ENCODE data around the gene TPRG1.

Gene TPRG1

GRCh38 chr3:189260556-189261493, 89.1 kb downstream of the TPRG1 start:
- TF ChIP-seq, protein P1, sequence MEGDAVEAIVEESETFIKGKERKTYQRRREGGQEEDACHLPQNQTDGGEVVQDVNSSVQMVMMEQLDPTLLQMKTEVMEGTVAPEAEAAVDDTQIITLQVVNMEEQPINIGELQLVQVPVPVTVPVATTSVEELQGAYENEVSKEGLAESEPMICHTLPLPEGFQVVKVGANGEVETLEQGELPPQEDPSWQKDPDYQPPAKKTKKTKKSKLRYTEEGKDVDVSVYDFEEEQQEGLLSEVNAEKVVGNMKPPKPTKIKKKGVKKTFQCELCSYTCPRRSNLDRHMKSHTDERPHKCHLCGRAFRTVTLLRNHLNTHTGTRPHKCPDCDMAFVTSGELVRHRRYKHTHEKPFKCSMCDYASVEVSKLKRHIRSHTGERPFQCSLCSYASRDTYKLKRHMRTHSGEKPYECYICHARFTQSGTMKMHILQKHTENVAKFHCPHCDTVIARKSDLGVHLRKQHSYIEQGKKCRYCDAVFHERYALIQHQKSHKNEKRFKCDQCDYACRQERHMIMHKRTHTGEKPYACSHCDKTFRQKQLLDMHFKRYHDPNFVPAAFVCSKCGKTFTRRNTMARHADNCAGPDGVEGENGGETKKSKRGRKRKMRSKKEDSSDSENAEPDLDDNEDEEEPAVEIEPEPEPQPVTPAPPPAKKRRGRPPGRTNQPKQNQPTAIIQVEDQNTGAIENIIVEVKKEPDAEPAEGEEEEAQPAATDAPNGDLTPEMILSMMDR (IDR thresholded peaks at IDR 0.05), result no peak
- Histone ChIP-seq H3K4me3 (ENCODE audit: low read depth, low read length) (no peak overlapping the region), H3K27ac (no peak overlapping the region), H3K9me3 (ENCODE audit: control insufficient read depth, low read length) (no peaks in the 10 kb centered on the region), H3K79me2 (no peaks in the 10 kb centered on the region), H3K9ac (no peak overlapping the region), H2AFZ (no peak overlapping the region), H3K27me3 (ENCODE audit: control insufficient read depth, insufficient read depth, low read length) (no peaks in the 10 kb centered on the region), H3K4me1 (peaks cover 3% of the 10 kb centered on the region), H3K4me2 (ENCODE audit: low read length) (no peak overlapping the region), H3K36me3 (ENCODE audit: control insufficient read depth, insufficient read depth, low read length) (no peaks in the 10 kb centered on the region)

GRCh38 chr3:189262746-189263145, 91.0 kb downstream of the TPRG1 start:
- no peaks in the 10 kb centered on the region for H3K27me3 ChIP-seq (ENCODE audit: control insufficient read depth, insufficient read depth, low read length)

GRCh38 chr3:189267981-189268613, 96.3 kb downstream of the TPRG1 start:
- Histone ChIP-seq H3K27me3 (ENCODE audit: control insufficient read depth, insufficient read depth, low read length) (no peaks in the 10 kb centered on the region), H3K4me3 (ENCODE audit: low read depth, low read length) (no peak overlapping the region), H2AFZ (no peak overlapping the region), H3K4me1 (no peaks in the 10 kb centered on the region), H3K4me2 (ENCODE audit: low read length) (no peak overlapping the region), H3K9ac (no peak overlapping the region), H3K27ac (no peak overlapping the region), H3K79me2 (no peaks in the 10 kb centered on the region), H3K9me3 (ENCODE audit: control insufficient read depth, low read length) (no peaks in the 10 kb centered on the region), H3K36me3 (ENCODE audit: control insufficient read depth, insufficient read depth, low read length) (no peaks in the 10 kb centered on the region)
- TF ChIP-seq, protein P1 (IDR thresholded peaks at IDR 0.05), result no peak

More at GRCh38 chr3:189262746-189263145, 91.0 kb downstream of the TPRG1 start:
- Histone ChIP-seq H3K4me2 (ENCODE audit: low read length) (no peak overlapping the region), H3K36me3 (ENCODE audit: control insufficient read depth, insufficient read depth, low read length) (no peaks in the 10 kb centered on the region), H3K9ac (no peak overlapping the region), H2AFZ (no peak overlapping the region), H3K27ac (no peak overlapping the region), H3K4me1 (peaks cover 3% of the 10 kb centered on the region), H3K79me2 (no peaks in the 10 kb centered on the region), H3K9me3 (ENCODE audit: control insufficient read depth, low read length) (no peaks in the 10 kb centered on the region), H3K4me3 (ENCODE audit: low read depth, low read length) (no peak overlapping the region)
- TF ChIP-seq, protein P1 (IDR thresholded peaks at IDR 0.05), result no peak

DNA sequence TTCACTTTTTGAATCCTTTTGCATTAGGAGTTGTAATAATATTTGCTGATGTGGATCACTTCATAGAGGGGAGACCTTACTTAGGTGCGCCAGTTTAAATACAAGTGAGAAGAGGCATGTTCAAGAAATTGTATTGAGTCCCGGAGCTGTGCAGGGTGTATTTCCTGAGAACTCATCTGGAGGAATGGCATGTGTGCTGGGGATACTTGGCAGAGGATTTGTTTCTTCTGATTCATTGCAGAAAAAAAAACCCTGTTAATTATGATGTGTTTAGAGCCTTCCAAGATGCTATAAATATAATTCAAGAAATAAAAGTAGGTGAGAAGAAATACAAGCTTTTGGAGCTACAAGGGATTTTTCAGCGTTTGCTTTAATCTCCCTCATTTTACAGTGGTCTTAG, 97.6 kb downstream of the TPRG1 start:
- Histone ChIP-seq H3K9me3 (ENCODE audit: control insufficient read depth, low read length) (no peaks in the 10 kb centered on the region), H3K4me3 (ENCODE audit: low read depth, low read length) (no peak overlapping the region), H3K4me1 (no peaks in the 10 kb centered on the region), H3K36me3 (ENCODE audit: control insufficient read depth, insufficient read depth, low read length) (no peaks in the 10 kb centered on the region), H3K79me2 (no peaks in the 10 kb centered on the region), H3K27me3 (ENCODE audit: control insufficient read depth, insufficient read depth, low read length) (no peaks in the 10 kb centered on the region), H3K4me2 (ENCODE audit: low read length) (no peak overlapping the region), H3K27ac (no peak overlapping the region), H3K9ac (no peak overlapping the region), H2AFZ (no peak overlapping the region)
- TF ChIP-seq, protein P1 (IDR thresholded peaks at IDR 0.05), result no peak

All from parathyroid adenoma (tissue), 2 donors.